Endodermal cell (in vitro differentiated cells): ENCODE results near the gene IGFBP3. TPM values are rescaled to one million over a fixed set of nuclear protein-coding genes. Genes with fewer than 3 reads are reported as not detected.
A peak's percentile ranks its signal among the peaks of the same experiment; 100 is the strongest.

ENCODE experiments used
- DNase-seq: peaks from one replicate; pipeline ENCODE4 v3.0.0-alpha.2; 2017
- H3K27ac ChIP-seq: 2 replicates; pipeline ENCODE4 v1.5.1; 2013; ENCODE audit warnings: mild to moderate bottlenecking, low read depth, low read length, moderate library complexity
- H3K27me3 ChIP-seq: 2 replicates; pipeline ENCODE4 v1.6.1; 2013; ENCODE audit warnings: mild to moderate bottlenecking, low read length, moderate library complexity; ENCODE audit not compliant: insufficient read depth, control insufficient read depth, poor library complexity, severe bottlenecking
- H3K36me3 ChIP-seq: 2 replicates; pipeline ENCODE4 v1.7.0; 2013; ENCODE audit warnings: mild to moderate bottlenecking, low read length, moderate library complexity; ENCODE audit not compliant: control insufficient read depth, insufficient read depth
- H3K4me1 ChIP-seq: one replicate; pipeline ENCODE4 v1.7.0; 2013; ENCODE audit warnings: low read length; ENCODE audit not compliant: control insufficient read depth, insufficient read depth
- H3K4me3 ChIP-seq: 2 replicates; pipeline ENCODE4 v1.5.1; 2013; ENCODE audit warnings: mild to moderate bottlenecking, low read length, moderate library complexity
- H3K9ac ChIP-seq: 2 replicates; pipeline ENCODE4 v1.6.1; 2013; ENCODE audit warnings: mild to moderate bottlenecking, low read length, moderate library complexity; ENCODE audit not compliant: poor library complexity, severe bottlenecking; ENCODE audit errors: extremely low read depth
- H3K9me3 ChIP-seq: 2 replicates; pipeline ENCODE4 v1.6.1; 2013; ENCODE audit warnings: mild to moderate bottlenecking, low read length, moderate library complexity; ENCODE audit not compliant: control insufficient read depth
- H3K27ac Mint-ChIP-seq: 2 replicates; pipeline ENCODE4 v1.8.0; 2020; ENCODE audit warnings: mixed read lengths
- H3K27me3 Mint-ChIP-seq: 2 replicates; pipeline ENCODE4 v1.8.0; 2021; ENCODE audit warnings: mild to moderate bottlenecking, mixed read lengths; ENCODE audit not compliant: insufficient read depth
- H3K36me3 Mint-ChIP-seq: 2 replicates; pipeline ENCODE4 v1.8.0; 2020; ENCODE audit warnings: low read depth, mixed read lengths
- H3K4me1 Mint-ChIP-seq: 2 replicates; pipeline ENCODE4 v1.8.0; 2020; ENCODE audit warnings: mixed read lengths
- H3K4me3 Mint-ChIP-seq: 2 replicates; pipeline ENCODE4 v1.8.0; 2020; ENCODE audit warnings: mild to moderate bottlenecking, moderate library complexity, mixed read lengths
- H3K9me3 Mint-ChIP-seq: 2 replicates; pipeline ENCODE4 v1.8.0; 2020; ENCODE audit warnings: mild to moderate bottlenecking, mixed read lengths
- CTCF ChIP-seq: fragments of 200-600 bp; sonication (generic); conservative IDR thresholded peaks from 2 replicates; pipeline ENCODE4 v1.5.0; 2021; ENCODE audit warnings: antibody characterized with exemption, mild to moderate bottlenecking
- WGBS, 2 experiments: methylation state at CpG; one replicate each; pipeline versions ENCODE4 v1.1.5 to v1.1.7; 2013; ENCODE audit warnings: missing lambda C conversion rate in 2 of 2, mixed read lengths in 1 of 2; ENCODE audit not compliant: insufficient coverage in 1 of 2, insufficient read length in 1 of 2; 5-methylcytosine and 5-hydroxymethylcytosine counted together
- total RNA-seq, 2 donors: library from RNA; stranded (reverse); fragmentation: NEBNext Ultra II Directional in 1 of 2; extraction: Animal tissue kit (Norgen Biotek cat#: 25700) in 1 of 2; gene quantifications; 2 replicates in 1 of 2; 3 replicates in 1 of 2; pipeline ENCODE4 v1.2.1, GENCODE V29; 2021

Gene IGFBP3
- total RNA-seq, 2 donors from 2014 or later: 7.4 to 20.3 TPM

GRCh38 chr7:45921699-45922519, 837 bp upstream of the IGFBP3 start:
- Mint-ChIP-seq H3K36me3 (no peaks in the 10 kb centered on the region), H3K27me3 (peaks cover 83% of the 10 kb centered on the region), H3K27ac (no peak overlapping the region), H3K9me3 (no peaks in the 10 kb centered on the region), H3K4me1 (peaks cover 13% of the 10 kb centered on the region), H3K4me3 (peak overlapping the region; percentile 60)
- peak; percentile 94 for DNase-seq
- H3K36me3 ChIP-seq: no peaks in the 10 kb centered on the region
- H3K4me1 ChIP-seq: no peaks in the 10 kb centered on the region
- H3K4me3 ChIP-seq: peak overlapping the region; percentile 74
- peak; percentile 96 for TF ChIP-seq CTCF
- no peak overlapping the region for H3K27ac ChIP-seq
- no peak overlapping the region for H3K9ac ChIP-seq
- peaks cover 81% of the 10 kb centered on the region for H3K27me3 ChIP-seq
- WGBS, 2 experiments: 2 to 3% methylated on average over 30 to 36 of the region's 36 CpGs
- H3K9me3 ChIP-seq: no peaks in the 10 kb centered on the region

- Histone ChIP-seq H3K27me3 (peaks cover 86% of the 10 kb centered on the region), H3K4me1 (no peaks in the 10 kb centered on the region), H3K27ac (no peak overlapping the region), H3K36me3 (no peaks in the 10 kb centered on the region), H3K4me3 (peak overlapping the region; percentile 74), H3K9me3 (no peaks in the 10 kb centered on the region), H3K9ac (no peak overlapping the region)
- H3K36me3 Mint-ChIP-seq: no peaks in the 10 kb centered on the region
- H3K27me3 Mint-ChIP-seq: peaks cover 89% of the 10 kb centered on the region
- 1 to 3% methylated on average over 13 to 31 of the region's 31 CpGs for WGBS, 2 experiments
- no peak for TF ChIP-seq CTCF
- peak overlapping the region; percentile 60 for H3K4me3 Mint-ChIP-seq
- H3K9me3 Mint-ChIP-seq: no peaks in the 10 kb centered on the region
- no peak overlapping the region for H3K27ac Mint-ChIP-seq
- no peak for DNase-seq
- peaks cover 13% of the 10 kb centered on the region for H3K4me1 Mint-ChIP-seq
These were observed 268 bp upstream of the IGFBP3 start for GRCh38 chr7:45921381-45921698.

- H3K27ac Mint-ChIP-seq: no peak overlapping the region
- Histone ChIP-seq H3K4me1 (no peaks in the 10 kb centered on the region), H3K27me3 (peaks cover 85% of the 10 kb centered on the region)
These were observed 1.0 kb downstream of the IGFBP3 start for GRCh38 chr7:45919993-45920459.

More at GRCh38 chr7:45919993-45920459, 1.0 kb downstream of the IGFBP3 start:
- Mint-ChIP-seq H3K9me3 (no peaks in the 10 kb centered on the region), H3K4me3 (peak overlapping the region; percentile 60), H3K4me1 (peaks cover 13% of the 10 kb centered on the region), H3K36me3 (no peaks in the 10 kb centered on the region), H3K27me3 (peaks cover 88% of the 10 kb centered on the region)
- peak overlapping the region; percentile 30 for H3K9ac ChIP-seq
- 15 to 31% methylated on average over 12 to 19 of the region's 19 CpGs for WGBS, 2 experiments
- H3K4me3 ChIP-seq: peak overlapping the region; percentile 74
- H3K9me3 ChIP-seq: no peaks in the 10 kb centered on the region
- no peak for DNase-seq
- H3K36me3 ChIP-seq: no peaks in the 10 kb centered on the region
- no peak for TF ChIP-seq CTCF
- H3K27ac ChIP-seq: no peak overlapping the region
